ENCODE measurements around the gene VGLL4.

DNA sequence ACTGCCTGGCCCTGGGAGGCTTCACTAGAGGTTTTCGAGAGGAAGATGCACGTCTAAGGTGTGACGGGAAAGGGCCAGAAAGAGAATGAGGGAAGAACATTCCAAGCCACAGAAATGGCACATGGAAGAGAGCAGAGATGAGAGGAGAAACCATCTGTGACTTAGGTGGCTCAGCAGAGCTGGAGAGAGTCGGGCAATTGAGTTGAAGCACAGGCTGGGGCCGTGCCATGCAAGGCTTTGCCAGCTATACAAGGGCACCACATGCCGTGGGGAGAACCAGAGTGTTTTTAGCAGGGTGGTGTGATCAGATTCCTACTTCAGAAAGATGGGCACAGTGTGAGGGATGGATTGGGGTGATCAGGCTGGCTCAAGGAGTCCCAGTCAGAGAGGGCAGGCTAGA, 126.1 kb downstream of the VGLL4 start:
- TF ChIP-seq, protein P1, sequence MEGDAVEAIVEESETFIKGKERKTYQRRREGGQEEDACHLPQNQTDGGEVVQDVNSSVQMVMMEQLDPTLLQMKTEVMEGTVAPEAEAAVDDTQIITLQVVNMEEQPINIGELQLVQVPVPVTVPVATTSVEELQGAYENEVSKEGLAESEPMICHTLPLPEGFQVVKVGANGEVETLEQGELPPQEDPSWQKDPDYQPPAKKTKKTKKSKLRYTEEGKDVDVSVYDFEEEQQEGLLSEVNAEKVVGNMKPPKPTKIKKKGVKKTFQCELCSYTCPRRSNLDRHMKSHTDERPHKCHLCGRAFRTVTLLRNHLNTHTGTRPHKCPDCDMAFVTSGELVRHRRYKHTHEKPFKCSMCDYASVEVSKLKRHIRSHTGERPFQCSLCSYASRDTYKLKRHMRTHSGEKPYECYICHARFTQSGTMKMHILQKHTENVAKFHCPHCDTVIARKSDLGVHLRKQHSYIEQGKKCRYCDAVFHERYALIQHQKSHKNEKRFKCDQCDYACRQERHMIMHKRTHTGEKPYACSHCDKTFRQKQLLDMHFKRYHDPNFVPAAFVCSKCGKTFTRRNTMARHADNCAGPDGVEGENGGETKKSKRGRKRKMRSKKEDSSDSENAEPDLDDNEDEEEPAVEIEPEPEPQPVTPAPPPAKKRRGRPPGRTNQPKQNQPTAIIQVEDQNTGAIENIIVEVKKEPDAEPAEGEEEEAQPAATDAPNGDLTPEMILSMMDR (IDR thresholded peaks at IDR 0.05), result no peak
- TF ChIP-seq POLR2A (IDR thresholded peaks at IDR 0.05), result no peak
